Endothelial cell of umbilical vein (primary cell): ENCODE results near the gene OGDH.

Source experiments
- EZH2 ChIP-seq: IDR thresholded peaks from 2 replicates; pipeline ENCODE4 v1.6.1; 2012; ENCODE audit warnings: borderline replicate concordance, low read depth, mild to moderate bottlenecking, moderate library complexity, low read length, inconsistent platforms; ENCODE audit not compliant: severe bottlenecking
- FOS ChIP-seq: IDR thresholded peaks from 2 replicates; pipeline ENCODE4 v1.6.1; 2011; ENCODE audit warnings: mild to moderate bottlenecking, low read length, moderate library complexity, borderline replicate concordance; ENCODE audit not compliant: insufficient read depth
- GATA2 ChIP-seq: IDR thresholded peaks from 2 replicates; pipeline ENCODE4 v1.7.0; 2011; ENCODE audit warnings: low read depth, mild to moderate bottlenecking, moderate library complexity, mixed read lengths, low read length; ENCODE audit not compliant: insufficient read length, insufficient read depth
- JUN ChIP-seq: IDR thresholded peaks from 2 replicates; pipeline ENCODE4 v1.6.1; 2011; ENCODE audit warnings: borderline replicate concordance, low read depth; ENCODE audit not compliant: insufficient read length, insufficient read depth
- MYC ChIP-seq: IDR thresholded peaks from one replicate; pipeline ENCODE4 v1.6.1; 2011; ENCODE audit warnings: mild to moderate bottlenecking, low read depth, low read length
- POLR2A ChIP-seq: IDR thresholded peaks from 2 replicates; pipeline ENCODE4 v1.6.1; 2012; ENCODE audit warnings: low read depth, mild to moderate bottlenecking, control low read depth, low read length
- POLR2AphosphoS5 ChIP-seq: IDR thresholded peaks from 2 replicates; pipeline ENCODE4 v1.6.1; 2012; ENCODE audit warnings: low read depth, mild to moderate bottlenecking, control low read depth, low read length, moderate library complexity; ENCODE audit not compliant: insufficient read depth
- TF ChIP-seq, protein P1 (sequence below), 2 donors: IDR thresholded peaks; 1 replicate in 1 of 2; 2 replicates in 1 of 2; pipeline ENCODE4 v1.5.1; 2011; ENCODE audit warnings: low read length in 2 of 2, mild to moderate bottlenecking in 2 of 2, moderate library complexity in 2 of 2, control low read depth in 1 of 2, inconsistent platforms in 1 of 2, low read depth in 1 of 2; ENCODE audit not compliant: insufficient read depth in 1 of 2; ENCODE audit errors: extremely low read depth in 1 of 2
- TF ChIP-seq, protein P2 (sequence below): IDR thresholded peaks from 2 replicates; pipeline ENCODE4 v1.6.1; 2011; ENCODE audit not compliant: insufficient read depth, insufficient read length

DNA sequence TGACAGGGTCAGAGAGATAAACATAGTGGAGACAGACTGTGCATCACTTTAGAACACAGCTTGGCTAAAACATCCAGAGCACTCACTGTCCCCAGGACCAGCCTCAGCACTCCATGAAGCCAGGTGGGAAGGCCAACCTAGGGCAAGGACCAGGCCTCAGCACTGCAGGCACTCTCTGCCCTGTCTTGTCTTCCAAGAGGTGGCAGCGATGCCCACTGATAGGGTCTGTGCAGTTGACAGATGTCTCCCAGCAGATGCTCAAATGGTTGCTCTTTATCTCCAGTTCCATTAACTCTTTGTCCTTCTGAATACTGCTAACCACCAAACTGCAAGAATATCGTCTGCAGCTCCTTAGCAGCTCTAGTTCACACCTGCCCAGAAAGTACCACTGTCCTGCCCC lies 41.8 kb upstream of the OGDH start:
- TF ChIP-seq MYC, result no peak
- TF ChIP-seq, protein P1, sequence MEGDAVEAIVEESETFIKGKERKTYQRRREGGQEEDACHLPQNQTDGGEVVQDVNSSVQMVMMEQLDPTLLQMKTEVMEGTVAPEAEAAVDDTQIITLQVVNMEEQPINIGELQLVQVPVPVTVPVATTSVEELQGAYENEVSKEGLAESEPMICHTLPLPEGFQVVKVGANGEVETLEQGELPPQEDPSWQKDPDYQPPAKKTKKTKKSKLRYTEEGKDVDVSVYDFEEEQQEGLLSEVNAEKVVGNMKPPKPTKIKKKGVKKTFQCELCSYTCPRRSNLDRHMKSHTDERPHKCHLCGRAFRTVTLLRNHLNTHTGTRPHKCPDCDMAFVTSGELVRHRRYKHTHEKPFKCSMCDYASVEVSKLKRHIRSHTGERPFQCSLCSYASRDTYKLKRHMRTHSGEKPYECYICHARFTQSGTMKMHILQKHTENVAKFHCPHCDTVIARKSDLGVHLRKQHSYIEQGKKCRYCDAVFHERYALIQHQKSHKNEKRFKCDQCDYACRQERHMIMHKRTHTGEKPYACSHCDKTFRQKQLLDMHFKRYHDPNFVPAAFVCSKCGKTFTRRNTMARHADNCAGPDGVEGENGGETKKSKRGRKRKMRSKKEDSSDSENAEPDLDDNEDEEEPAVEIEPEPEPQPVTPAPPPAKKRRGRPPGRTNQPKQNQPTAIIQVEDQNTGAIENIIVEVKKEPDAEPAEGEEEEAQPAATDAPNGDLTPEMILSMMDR (IDR thresholded peaks at IDR 0.05; ENCODE audit: extremely low read depth in 1 of 2, insufficient read depth in 1 of 2, low read depth in 1 of 2, low read length in 2 of 2), result no peak
- no peak for TF ChIP-seq GATA2
- no peak for TF ChIP-seq POLR2A
- TF ChIP-seq EZH2, result no peak
- no peak for TF ChIP-seq POLR2AphosphoS5
- no peak for TF ChIP-seq JUN
- TF ChIP-seq, protein P2, sequence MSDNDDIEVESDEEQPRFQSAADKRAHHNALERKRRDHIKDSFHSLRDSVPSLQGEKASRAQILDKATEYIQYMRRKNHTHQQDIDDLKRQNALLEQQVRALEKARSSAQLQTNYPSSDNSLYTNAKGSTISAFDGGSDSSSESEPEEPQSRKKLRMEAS, result no peak
- no peak for TF ChIP-seq FOS
